IMR-90 (cell line): ENCODE data around the gene UBR1.

Experiments used
- BHLHE40 ChIP-seq: fragments of 150-350 bp; IDR thresholded peaks from 2 replicates; pipeline ENCODE4 v1.6.1; 2016; ENCODE audit warnings: mild to moderate bottlenecking, low read depth, low read length
- CEBPB ChIP-seq: IDR thresholded peaks from 2 replicates; pipeline ENCODE4 v1.6.1; 2012; ENCODE audit warnings: low read depth, low read length, improper control_type of control experiment
- CHD1 ChIP-seq: IDR thresholded peaks from 2 replicates; pipeline ENCODE4 v1.6.1; 2012; ENCODE audit warnings: low read depth, low read length, improper control_type of control experiment
- FOS ChIP-seq: fragments of 150-350 bp; IDR thresholded peaks from 2 replicates; pipeline ENCODE4 v1.6.1; 2016; ENCODE audit warnings: low read depth, low read length
- MAZ ChIP-seq: IDR thresholded peaks from 2 replicates; pipeline ENCODE4 v1.6.1; 2012; ENCODE audit warnings: low read depth, mild to moderate bottlenecking, low read length, improper control_type of control experiment, moderate library complexity, borderline replicate concordance
- MXI1 ChIP-seq: IDR thresholded peaks from 2 replicates; pipeline ENCODE4 v1.6.1; 2012; ENCODE audit warnings: low read depth, mild to moderate bottlenecking, low read length, moderate library complexity, borderline replicate concordance
- NFE2L2 ChIP-seq: fragments of 150-350 bp; IDR thresholded peaks from 2 replicates; pipeline ENCODE4 v1.6.1; 2016; ENCODE audit warnings: low read depth, mild to moderate bottlenecking, low read length
- POLR2A ChIP-seq: IDR thresholded peaks from 2 replicates; pipeline ENCODE4 v1.6.1; 2012; ENCODE audit warnings: mild to moderate bottlenecking, low read depth, low read length
- RAD21 ChIP-seq: IDR thresholded peaks from 2 replicates; pipeline ENCODE4 v1.6.1; 2012; ENCODE audit warnings: low read length, improper control_type of control experiment
- TF ChIP-seq, protein P1 (sequence below): conservative IDR thresholded peaks from 2 replicates; pipeline ENCODE4 v1.5.1; 2012; ENCODE audit warnings: mild to moderate bottlenecking, low read depth, low read length, improper control_type of control experiment

DNA sequence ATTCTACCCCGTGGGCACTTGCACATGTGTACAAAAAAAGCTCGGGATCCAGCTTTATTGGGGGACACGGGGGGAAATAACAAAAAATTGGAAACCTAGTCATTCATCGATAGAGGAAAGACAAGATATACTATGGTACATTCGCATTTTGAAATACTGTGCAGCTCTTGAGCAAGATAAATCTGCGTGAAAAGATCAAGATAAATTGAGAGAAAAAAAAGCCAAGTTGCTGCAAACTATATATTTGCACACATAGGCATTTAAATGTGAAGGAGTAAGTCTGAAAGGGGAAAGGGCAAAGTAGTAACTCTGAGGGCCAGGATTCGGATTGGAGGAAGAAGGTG is 620 bp upstream of the UBR1 start:
- TF ChIP-seq, protein P1, sequence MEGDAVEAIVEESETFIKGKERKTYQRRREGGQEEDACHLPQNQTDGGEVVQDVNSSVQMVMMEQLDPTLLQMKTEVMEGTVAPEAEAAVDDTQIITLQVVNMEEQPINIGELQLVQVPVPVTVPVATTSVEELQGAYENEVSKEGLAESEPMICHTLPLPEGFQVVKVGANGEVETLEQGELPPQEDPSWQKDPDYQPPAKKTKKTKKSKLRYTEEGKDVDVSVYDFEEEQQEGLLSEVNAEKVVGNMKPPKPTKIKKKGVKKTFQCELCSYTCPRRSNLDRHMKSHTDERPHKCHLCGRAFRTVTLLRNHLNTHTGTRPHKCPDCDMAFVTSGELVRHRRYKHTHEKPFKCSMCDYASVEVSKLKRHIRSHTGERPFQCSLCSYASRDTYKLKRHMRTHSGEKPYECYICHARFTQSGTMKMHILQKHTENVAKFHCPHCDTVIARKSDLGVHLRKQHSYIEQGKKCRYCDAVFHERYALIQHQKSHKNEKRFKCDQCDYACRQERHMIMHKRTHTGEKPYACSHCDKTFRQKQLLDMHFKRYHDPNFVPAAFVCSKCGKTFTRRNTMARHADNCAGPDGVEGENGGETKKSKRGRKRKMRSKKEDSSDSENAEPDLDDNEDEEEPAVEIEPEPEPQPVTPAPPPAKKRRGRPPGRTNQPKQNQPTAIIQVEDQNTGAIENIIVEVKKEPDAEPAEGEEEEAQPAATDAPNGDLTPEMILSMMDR: no peak
- TF ChIP-seq MAZ (no peak), POLR2A (no peak), FOS (no peak), RAD21 (no peak), CHD1 (no peak), CEBPB (no peak), BHLHE40 (no peak), MXI1 (no peak), NFE2L2 (no peak)
